ENCODE results near the gene GRAMD2B.

DNA sequence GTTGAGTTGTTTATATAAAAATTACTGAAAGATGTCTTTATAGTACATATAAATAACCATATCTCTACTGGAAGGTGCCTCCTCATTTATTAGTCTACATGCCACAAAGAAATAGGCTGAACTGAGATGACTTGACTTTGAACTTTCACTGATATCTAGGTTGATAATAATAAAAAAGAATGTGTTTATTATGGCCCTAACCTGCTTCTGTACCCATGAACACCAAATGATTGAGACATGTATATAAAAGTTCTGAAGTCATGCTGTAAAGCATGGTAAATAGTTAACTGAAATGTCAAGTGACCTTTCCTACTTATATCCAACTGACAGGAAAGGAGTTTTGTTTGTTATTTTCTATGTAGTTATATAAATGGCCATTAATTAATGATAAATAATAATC is 33.2 kb upstream of the GRAMD2B start:
- TF ChIP-seq ZNF274 (IDR thresholded peaks at IDR 0.05; ENCODE audit: low read depth, low read length), result no peak
- TF ChIP-seq, protein P1, sequence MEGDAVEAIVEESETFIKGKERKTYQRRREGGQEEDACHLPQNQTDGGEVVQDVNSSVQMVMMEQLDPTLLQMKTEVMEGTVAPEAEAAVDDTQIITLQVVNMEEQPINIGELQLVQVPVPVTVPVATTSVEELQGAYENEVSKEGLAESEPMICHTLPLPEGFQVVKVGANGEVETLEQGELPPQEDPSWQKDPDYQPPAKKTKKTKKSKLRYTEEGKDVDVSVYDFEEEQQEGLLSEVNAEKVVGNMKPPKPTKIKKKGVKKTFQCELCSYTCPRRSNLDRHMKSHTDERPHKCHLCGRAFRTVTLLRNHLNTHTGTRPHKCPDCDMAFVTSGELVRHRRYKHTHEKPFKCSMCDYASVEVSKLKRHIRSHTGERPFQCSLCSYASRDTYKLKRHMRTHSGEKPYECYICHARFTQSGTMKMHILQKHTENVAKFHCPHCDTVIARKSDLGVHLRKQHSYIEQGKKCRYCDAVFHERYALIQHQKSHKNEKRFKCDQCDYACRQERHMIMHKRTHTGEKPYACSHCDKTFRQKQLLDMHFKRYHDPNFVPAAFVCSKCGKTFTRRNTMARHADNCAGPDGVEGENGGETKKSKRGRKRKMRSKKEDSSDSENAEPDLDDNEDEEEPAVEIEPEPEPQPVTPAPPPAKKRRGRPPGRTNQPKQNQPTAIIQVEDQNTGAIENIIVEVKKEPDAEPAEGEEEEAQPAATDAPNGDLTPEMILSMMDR (IDR thresholded peaks at IDR 0.05 in 2 of 3, conservative IDR thresholded peaks at IDR 0.05 in 1 of 3; ENCODE audit: borderline replicate concordance in 1 of 3, insufficient read depth in 1 of 3, low read depth in 2 of 3, low read length in 2 of 3), result no peak
- no peak for TF ChIP-seq ELF1 (IDR thresholded peaks at IDR 0.05; ENCODE audit: borderline replicate concordance, low read depth)
- TF ChIP-seq POLR2A (IDR thresholded peaks at IDR 0.05; ENCODE audit: borderline replicate concordance, extremely low read depth, insufficient read depth, insufficient read length), result no peak
- TF ChIP-seq EZH2 (IDR thresholded peaks at IDR 0.05), result no peak
- TF ChIP-seq, protein P2, sequence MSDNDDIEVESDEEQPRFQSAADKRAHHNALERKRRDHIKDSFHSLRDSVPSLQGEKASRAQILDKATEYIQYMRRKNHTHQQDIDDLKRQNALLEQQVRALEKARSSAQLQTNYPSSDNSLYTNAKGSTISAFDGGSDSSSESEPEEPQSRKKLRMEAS (IDR thresholded peaks at IDR 0.05), result no peak
- TF ChIP-seq POLR2AphosphoS5 (IDR thresholded peaks at IDR 0.05; ENCODE audit: low read depth, low read length), result no peak
